ENCODE measurements around the gene PDHA2.
A peak's percentile ranks its signal among the peaks of the same experiment; 100 is the strongest.
"Not testable (repeated sequence)": the region's sequence is repeated elsewhere in the genome, so short reads cannot be mapped to it uniquely, and the experiment has no call there.

The PDHA2 gene

GRCh38 chr4:95839891-95840290 is at the start of gene PDHA2:
PDHA2 (plus strand) TSS chr4:95840093; CDS start chr4:95840151, 58 bp downstream.
- no peak for DNase-seq

- DNase-seq: no peak
Measured at GRCh38 chr4:95798003-95798402, 41.9 kb upstream of the PDHA2 start.

- no peak for DNase-seq
Measured at GRCh38 chr4:95798727-95799126, 41.2 kb upstream of the PDHA2 start.

- no peak for DNase-seq
Measured at GRCh38 chr4:95821867-95822266, 18.0 kb upstream of the PDHA2 start.

GRCh38 chr4:95825546-95825945 is 14.3 kb upstream of the PDHA2 start:
- no peak for DNase-seq

GRCh38 chr4:95830651-95831050 is 9.2 kb upstream of the PDHA2 start:
- no peak for DNase-seq

GRCh38 chr4:95831166-95831565 is 8.7 kb upstream of the PDHA2 start:
- DNase-seq: no peak

- DNase-seq: no peak
Measured at GRCh38 chr4:95833711-95834194, 6.1 kb upstream of the PDHA2 start.

- DNase-seq: no peak
Measured at GRCh38 chr4:95835672-95836071, 4.2 kb upstream of the PDHA2 start.

GRCh38 chr4:95838192-95838591 is 1.7 kb upstream of the PDHA2 start:
- no peak for DNase-seq

GRCh38 chr4:95847908-95848460 is 8.1 kb downstream of the PDHA2 start:
- DNase-seq: peak; percentile 87

- no peak for DNase-seq
Measured at GRCh38 chr4:95850161-95850560, 10.3 kb downstream of the PDHA2 start.

GRCh38 chr4:95857761-95858160 is 17.9 kb downstream of the PDHA2 start:
- no peak for DNase-seq

GRCh38 chr4:95867919-95868318 is 28.0 kb downstream of the PDHA2 start:
- DNase-seq: no peak

GRCh38 chr4:95869414-95869813 is 29.5 kb downstream of the PDHA2 start:
- not testable (repeated sequence) for DNase-seq

GRCh38 chr4:95869961-95870500 is 30.1 kb downstream of the PDHA2 start:
- DNase-seq: no peak

GRCh38 chr4:95877636-95878035 is 37.7 kb downstream of the PDHA2 start:
- no peak for DNase-seq

GRCh38 chr4:95887551-95887950 is 47.7 kb downstream of the PDHA2 start:
- DNase-seq: no peak

- no peak for DNase-seq
Measured at GRCh38 chr4:95889662-95890061, 49.8 kb downstream of the PDHA2 start.
